ENCODE results near the gene SCGB3A2.

SCGB3A2 gene

DNA sequence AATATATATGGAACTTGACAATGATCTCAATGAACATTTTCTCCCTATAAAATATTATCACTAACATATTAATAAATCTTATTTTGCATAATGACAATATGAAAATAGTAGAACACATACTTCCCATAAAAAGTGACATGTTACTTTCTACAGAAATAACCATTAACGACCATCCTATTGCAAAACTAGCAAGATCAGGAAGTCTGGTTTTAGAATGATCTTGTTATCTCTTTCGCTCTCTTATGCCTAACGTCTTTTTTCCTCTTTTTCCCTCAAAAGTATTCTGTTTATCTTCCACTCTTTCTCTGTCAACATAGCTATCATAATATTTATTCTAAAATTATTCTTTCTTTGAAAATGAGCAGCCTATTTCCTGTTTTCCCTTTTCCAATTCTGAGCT lies 49.4 kb downstream of the SCGB3A2 start:
- Histone ChIP-seq H2BK120ac (ENCODE audit: low read depth, low read length) (no peak overlapping the region), H3K23ac (ENCODE audit: low read length) (no peak overlapping the region), H2BK5ac (ENCODE audit: low read length) (no peak overlapping the region), H3K4me1 (ENCODE audit: control insufficient read depth, low read depth, low read length) (no peaks in the 10 kb centered on the region), H3K79me1 (ENCODE audit: low read length) (no peaks in the 10 kb centered on the region), H3K79me2 (ENCODE audit: control insufficient read depth, insufficient read depth, low read length) (no peaks in the 10 kb centered on the region), H3K4ac (ENCODE audit: low read depth, low read length) (no peak overlapping the region), H2AK5ac (ENCODE audit: low read length) (no peak overlapping the region), H4K8ac (ENCODE audit: low read depth, low read length) (no peak overlapping the region), H3K9ac (ENCODE audit: low read length) (no peak overlapping the region), H3K27ac (ENCODE audit: low read depth, low read length) (no peak overlapping the region), H3K27me3 (ENCODE audit: insufficient read depth, low read length, poor library complexity) (no peaks in the 10 kb centered on the region), H3K4me2 (ENCODE audit: low read length) (no peak overlapping the region), H3K4me3 (ENCODE audit: low read length) (no peak overlapping the region), H2BK15ac (replicated peaks; ENCODE audit: low read depth) (no peak overlapping the region), H3K18ac (ENCODE audit: low read length) (no peak overlapping the region), H3K56ac (ENCODE audit: low read length) (no peak overlapping the region), H3K36me3 (ENCODE audit: control insufficient read depth, insufficient read depth, low read length) (no peaks in the 10 kb centered on the region), H4K5ac (ENCODE audit: low read length) (no peak overlapping the region)
- WGBS (ENCODE audit: extremely low coverage, insufficient coverage, low lambda C conversion rate) = no CpG with 5 or more reads among the region's 3 CpGs
- DNase-seq = no peak

DNA sequence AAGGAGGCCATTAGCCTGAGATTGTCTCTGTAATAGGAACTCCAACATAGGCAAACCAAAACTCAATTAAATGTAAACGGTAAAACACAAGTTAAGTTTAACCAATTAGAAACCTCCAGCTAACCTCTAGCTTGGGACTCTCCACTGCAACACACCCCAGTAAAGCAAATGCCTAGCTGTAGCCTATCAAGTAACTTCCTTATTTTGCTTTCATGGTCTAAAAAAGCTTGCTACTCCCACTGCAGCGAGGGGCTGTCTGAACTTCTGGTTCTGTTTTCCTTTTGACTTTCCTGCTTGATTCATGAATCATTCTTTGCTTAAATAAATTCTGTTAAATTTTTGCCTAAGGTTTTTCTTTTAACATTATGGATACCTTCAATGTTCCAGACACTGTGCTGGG lies 52.3 kb downstream of the SCGB3A2 start:
- Histone ChIP-seq H3K27me3 (ENCODE audit: insufficient read depth, low read length, poor library complexity) (no peaks in the 10 kb centered on the region), H3K4me2 (ENCODE audit: low read length) (no peak overlapping the region), H3K9ac (ENCODE audit: low read length) (no peak overlapping the region), H3K27ac (ENCODE audit: low read depth, low read length) (no peak overlapping the region), H3K23ac (ENCODE audit: low read length) (no peak overlapping the region), H3K4me3 (ENCODE audit: low read length) (no peak overlapping the region), H2BK5ac (ENCODE audit: low read length) (no peak overlapping the region), H3K79me2 (ENCODE audit: control insufficient read depth, insufficient read depth, low read length) (no peaks in the 10 kb centered on the region), H2AK5ac (ENCODE audit: low read length) (no peak overlapping the region), H3K18ac (ENCODE audit: low read length) (no peak overlapping the region), H3K79me1 (ENCODE audit: low read length) (no peaks in the 10 kb centered on the region), H2BK120ac (ENCODE audit: low read depth, low read length) (no peak overlapping the region), H4K8ac (ENCODE audit: low read depth, low read length) (no peak overlapping the region), H2BK15ac (replicated peaks; ENCODE audit: low read depth) (no peak overlapping the region), H3K36me3 (ENCODE audit: control insufficient read depth, insufficient read depth, low read length) (no peaks in the 10 kb centered on the region), H3K4me1 (ENCODE audit: control insufficient read depth, low read depth, low read length) (no peaks in the 10 kb centered on the region), H3K4ac (ENCODE audit: low read depth, low read length) (no peak overlapping the region), H3K56ac (ENCODE audit: low read length) (no peak overlapping the region), H4K5ac (ENCODE audit: low read length) (no peak overlapping the region)
- no CpG with 5 or more reads among the region's 2 CpGs for WGBS (ENCODE audit: extremely low coverage, insufficient coverage, low lambda C conversion rate)
- DNase-seq = no peak
